ENCODE measurements around the gene LAMB2.
A peak's percentile ranks its signal among the peaks of the same experiment; 100 is the strongest.

The LAMB2 gene

DNA sequence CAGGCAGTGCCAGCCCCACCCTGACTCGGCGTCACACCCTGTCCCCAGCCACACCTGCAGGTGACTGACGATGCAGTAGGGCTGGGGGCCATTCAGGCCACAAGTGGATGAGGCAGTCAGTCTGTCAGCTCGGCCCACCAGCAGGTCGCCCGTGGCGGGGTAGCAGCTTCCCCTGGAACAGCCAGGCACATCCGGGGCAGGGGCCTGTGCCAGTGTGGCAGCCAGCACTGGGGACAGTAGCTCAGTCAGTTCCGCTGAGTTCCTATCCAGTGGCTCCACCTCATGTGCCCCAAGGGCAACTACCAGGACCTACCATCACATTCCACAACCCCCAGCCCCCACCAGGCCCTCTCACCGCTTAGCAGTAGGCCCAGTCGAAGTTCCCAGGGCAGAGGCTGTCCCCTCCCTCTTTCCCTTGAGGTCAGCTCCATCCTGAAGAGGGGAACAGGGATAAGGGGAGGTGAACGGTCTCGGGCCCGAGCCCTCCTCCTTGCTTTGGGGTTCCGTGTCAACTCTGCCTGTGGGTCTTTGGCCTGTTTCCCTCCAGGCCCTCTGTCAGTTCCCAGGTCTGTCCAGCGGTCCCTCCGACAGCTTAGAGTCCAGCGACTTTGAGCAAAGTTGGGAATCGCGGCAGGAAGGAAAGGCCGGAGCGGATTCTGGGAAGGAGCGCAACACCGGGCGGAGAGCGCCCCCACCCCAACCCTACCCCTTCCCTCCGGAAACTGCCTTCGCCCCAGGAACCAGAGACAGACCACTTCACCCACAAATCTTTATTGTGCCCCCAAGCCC lies at the start of gene LAMB2:
Gene LAMB2, minus strand, starts transcription at position 614 of the 789 bp plus-strand sequence. Its CDS starts 183 bp downstream, at position 431.
- peak; percentile 69 for DNase-seq (ENCODE audit: low read depth)

DNA sequence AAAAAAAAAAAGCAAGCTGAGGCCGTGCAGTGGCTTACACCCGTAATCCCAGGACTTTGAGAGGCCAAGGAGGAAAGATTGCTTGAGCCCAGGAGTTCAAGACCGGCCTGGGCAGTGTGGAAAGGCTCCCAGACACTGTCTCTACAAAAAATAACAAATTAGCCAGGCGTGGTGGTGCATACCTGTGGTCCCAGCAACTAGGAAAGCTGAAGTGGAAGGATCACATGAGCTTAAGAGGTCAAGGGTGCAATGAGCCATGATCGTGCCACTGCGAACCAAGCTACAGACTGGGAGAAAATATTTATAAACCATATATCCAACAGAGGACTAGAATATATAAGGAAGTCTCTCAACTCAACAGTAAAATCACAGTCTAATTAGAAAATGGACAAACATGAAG lies 48.5 kb upstream of the LAMB2 start:
- no peak for DNase-seq (ENCODE audit: low read depth)

DNA sequence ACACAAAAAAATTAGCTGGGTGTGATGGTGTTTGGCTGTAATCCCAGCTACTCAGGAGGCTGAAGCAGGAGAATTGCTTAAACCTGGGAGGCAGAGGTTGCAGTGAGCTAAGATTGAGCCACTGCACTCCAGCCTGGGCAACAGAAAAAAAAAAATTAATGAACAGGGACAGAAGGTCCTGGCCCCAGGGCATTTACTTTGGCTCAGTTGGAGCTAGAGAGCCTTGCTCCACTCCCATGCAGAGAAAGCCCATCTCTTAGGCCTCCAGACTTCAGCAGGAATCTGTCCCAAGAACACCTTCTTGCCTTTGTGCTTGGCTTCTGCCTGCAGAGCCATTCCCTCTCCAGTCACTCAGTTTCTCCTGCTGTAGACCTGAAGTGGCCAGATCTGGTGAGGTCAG lies 47.3 kb upstream of the LAMB2 start:
- no peak for DNase-seq (ENCODE audit: low read depth)

DNA sequence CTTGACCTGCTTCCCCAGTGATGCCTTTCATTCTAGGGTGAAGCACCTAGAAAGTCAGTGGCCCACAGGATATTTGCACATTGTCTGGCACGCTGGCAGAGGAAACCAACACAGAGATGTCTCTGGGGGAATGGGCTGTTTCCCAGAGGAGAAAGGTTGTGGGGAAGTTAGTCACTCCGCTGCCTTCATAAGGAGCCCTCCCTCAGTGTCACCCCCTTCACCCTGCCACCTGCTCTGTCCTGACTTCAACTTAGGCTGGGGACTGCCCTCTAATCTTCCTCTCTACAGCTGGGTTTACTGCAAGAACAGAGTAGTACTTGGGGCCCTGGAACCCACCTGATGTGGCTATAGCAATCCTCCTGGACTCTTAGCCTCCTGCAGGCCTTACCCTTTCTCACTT lies 44.2 kb upstream of the LAMB2 start:
- no peak for DNase-seq (ENCODE audit: low read depth)

DNA sequence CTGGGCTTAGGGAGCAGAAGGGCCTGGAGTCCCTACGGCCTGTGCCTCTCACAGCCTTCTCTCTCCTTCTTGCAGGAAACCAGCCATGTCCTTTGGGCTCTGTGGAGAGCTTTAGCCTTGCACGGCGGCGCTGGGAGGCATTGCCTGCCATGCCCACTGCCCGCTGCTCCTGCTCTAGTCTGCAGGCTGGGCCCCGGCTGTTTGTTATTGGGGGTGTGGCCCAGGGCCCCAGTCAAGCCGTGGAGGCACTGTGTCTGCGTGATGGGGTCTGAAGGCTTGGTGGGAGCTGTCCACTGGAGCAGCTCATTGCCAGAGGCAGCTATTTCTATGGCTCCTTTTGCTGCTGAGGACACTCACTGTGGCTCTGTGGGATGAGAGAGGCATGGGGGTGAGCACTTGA lies 42.7 kb upstream of the LAMB2 start:
- no peak for DNase-seq (ENCODE audit: low read depth)

DNA sequence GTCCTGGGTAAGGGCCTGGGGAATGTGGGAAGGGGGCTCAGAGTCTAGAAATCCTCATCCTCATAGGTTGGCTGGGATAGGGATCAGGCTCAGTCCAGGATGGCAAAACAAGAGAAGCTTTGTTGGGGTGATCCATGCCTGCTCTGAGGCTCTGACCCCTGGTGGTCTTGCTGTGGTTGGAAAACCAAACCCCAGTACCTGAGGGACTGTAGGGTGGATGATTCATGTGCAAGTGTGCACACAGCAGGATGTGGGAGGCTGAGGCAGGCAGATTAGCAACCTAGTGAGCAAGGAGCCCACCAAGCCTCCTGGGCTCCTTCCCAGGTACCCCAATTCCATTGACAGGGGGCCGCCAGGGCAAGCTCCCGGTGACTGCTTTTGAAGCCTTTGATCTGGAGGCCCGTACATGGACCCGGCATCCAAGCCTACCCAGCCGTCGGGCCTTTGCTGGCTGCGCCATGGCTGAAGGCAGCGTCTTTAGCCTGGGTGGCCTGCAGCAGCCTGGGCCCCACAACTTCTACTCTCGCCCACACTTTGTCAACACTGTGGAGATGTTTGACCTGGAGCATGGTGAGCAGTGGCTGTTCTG lies 41.6 kb upstream of the LAMB2 start:
- DNase-seq (ENCODE audit: low read depth): no peak

DNA sequence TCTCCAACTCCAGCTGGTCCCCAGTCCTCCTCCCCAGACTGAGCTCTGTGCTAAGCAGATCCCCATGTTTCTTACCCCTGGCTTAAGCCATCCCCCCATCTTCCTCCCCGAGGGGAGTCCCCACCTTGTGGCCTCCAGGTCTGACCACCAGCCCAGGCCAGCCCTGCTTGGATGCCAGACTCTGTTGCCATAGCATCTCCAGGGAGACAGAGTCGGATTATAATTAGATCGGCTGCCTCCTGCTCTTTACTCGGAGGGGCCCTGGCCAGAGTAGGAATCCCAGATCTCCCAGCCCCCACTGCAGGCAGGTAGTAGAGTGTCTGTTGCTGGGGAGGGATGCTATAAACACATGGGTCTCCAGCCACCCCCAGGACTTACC lies 40.9 kb upstream of the LAMB2 start:
- DNase-seq (ENCODE audit: low read depth): no peak

DNA sequence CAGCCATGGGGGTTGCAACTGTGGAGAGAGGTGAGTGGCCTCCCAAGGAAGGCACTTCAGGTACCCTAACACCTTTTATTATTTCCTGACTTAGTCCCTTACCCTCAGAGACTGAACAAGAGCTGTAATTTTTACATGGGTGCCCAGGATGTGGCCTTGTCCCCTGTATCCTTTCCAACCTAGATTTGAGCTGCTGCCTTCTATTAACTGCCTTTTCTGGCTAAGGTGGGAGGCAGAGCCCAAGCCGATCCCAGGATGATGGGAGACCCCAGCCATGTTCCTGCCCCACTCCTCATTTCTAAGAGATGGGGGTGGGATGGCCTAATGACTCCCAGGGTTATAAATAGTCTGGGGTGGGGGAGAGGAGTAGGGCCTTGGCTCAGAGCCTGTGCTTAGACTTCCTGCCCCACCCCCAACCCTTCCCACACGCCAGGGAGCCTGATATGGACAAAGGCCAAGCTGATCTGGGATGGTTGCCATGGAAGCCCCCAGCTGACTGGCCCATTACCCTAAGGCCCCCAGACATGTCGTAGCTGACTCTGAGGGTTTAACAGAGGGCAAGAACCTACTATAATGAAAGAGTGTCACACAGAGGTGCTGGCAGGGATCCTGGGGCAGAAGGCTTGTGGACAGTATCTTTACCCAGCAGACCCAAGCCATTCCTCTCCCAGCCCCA lies 40.4 kb upstream of the LAMB2 start:
- no peak for DNase-seq (ENCODE audit: low read depth)

DNA sequence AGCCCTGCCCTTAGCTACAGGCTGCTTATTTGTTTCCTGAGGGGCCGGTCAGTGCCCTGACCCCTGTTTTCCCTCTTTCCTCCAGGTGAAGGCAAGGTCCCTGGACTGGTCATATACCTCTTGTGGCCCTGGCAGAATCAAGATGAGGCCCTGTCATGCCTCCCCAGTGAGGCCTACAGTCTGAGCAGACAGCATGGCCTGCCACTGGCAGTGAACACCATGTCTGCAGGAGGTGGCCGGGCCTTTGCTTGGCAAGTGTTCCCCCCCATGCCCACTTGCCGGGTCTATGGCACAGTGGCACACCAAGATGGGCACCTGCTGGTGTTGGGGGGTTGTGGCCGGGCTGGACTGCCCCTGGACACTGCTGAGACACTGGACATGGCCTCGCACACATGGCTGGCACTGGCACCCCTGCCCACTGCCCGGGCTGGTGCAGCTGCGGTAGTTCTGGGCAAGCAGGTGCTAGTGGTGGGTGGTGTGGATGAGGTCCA lies 39.7 kb upstream of the LAMB2 start:
- DNase-seq (ENCODE audit: low read depth): no peak

DNA sequence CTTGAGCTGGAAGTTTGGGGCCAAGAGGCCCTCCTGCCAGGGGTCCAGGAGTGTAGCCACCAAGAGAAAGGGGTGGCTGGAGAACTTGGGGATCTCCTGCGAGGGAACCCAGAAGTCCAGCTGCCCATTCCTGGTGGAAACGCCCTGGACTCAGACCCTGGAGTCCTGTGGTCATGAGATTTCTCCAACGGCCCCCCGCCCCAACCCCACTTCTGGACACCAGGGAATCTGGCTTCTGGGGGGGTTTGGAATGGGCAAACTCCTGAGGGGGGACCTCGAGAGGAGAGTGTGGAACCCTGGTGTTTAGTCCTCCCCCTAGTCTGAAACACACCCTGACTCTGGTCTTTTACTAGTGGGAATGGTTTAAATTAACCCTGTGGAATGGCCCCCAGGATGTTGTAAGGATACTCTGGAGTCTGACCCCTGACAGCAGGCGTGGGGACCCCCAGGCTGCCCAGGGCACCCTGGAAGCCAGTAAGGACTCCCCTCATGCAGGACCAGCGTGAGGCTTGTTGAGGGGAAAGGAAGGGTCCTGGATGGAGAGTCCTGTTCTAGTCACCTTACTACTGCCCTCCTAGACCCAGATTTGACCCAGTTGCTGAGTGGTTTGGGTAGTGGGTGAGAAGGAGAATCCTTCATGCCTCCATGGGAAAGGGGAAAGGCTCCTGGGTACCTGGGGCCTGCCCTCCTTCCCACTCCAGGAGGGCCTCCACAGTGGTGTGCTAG lies 39.1 kb upstream of the LAMB2 start:
- no peak for DNase-seq (ENCODE audit: low read depth)

DNA sequence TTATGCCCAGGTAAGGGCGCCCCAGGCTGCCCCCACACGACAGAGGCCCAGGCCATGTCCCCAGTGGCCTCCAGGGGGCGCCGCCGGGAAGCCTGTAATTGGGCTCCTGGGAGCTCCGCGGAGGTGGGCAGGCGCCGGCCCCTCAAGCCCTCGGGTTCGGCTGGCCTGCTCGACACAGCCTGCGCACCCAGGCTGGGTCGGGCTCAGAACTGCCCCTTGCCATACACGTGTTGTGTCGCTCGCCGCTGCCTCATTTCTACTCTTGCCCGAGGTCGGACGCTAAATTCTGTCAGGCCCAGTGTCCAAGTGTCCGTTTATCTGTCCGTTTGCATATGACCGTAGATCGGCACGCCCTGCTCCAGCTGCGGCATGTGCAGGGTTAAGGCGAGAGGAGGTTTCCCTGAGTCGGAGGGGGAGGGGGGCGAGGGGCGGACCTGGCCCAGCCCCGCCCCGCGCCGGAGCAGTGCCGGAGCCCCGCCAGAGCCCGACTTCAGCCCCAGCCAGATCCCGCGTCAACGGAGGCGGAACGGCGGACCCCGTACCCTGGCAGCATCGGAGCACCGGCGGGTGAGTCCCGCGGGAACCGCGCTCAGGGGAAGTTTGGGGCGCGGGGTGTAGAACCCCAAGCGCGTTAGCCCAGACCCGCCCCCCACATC lies 38.4 kb upstream of the LAMB2 start, which contains the start of gene KLHDC8B:
Gene KLHDC8B, plus strand, starts transcription at position 480 of the 656 bp plus-strand sequence. CDS start 1,172 bp downstream, outside the sequence.
- peak; percentile 71 for DNase-seq (ENCODE audit: low read depth)

DNA sequence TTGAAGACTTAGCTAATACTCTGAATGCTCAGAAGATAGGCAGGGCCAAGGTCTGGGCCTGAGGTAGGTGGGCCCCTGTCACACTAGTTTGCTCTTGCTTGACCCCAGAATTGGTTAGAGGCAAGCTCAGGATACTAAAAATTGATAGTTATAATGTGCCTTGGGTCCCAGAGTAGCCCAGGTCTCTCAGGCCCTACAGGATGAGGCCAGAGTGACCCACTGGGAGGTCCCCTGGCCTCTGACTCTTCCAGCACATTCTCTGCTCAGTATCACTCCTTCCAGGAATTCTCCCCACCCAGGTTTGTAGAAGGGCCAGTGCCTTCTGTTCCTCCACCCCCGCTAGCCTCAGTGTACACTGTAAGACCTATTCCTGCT lies 37.9 kb upstream of the LAMB2 start:
- no peak for DNase-seq (ENCODE audit: low read depth)

DNA sequence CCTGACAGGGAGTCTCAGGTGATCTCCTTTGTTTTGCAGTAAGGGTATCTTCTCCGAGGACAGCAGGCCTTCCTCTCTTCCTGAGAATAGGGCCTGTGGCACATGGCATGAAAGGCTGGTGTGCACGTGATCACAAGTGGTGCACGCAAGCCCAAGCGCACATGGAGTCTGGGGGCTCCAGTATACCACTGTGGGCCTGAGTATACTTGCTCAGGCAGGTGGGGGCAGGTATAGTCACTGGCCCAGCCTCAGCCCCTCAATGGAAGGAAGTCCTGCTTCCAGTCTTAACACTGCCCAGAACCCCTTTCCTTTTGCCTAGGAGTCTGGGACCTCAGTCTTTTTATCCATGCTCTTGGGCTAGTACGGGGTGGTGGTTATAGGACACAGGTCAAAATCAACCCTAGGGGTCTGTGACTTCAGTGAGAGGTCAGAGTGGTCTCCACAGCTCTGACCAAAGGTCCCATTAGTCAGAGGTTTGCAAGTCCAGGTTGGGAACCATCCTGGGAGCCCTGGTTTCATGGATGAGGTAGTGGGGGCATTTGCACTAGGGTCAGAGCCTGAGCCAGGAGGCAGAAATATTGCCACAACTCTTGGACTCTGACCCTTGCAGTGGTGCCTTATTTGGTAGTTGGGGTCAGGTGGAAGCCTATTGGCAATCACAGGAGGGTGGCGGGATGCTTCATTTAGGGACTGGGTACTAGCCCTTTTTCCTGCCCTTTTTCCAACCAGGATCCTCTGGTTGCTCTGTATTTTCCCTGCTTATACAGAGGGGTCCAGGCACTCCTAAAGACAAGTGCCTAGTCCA lies 34.1 kb upstream of the LAMB2 start:
- no peak for DNase-seq (ENCODE audit: low read depth)

DNA sequence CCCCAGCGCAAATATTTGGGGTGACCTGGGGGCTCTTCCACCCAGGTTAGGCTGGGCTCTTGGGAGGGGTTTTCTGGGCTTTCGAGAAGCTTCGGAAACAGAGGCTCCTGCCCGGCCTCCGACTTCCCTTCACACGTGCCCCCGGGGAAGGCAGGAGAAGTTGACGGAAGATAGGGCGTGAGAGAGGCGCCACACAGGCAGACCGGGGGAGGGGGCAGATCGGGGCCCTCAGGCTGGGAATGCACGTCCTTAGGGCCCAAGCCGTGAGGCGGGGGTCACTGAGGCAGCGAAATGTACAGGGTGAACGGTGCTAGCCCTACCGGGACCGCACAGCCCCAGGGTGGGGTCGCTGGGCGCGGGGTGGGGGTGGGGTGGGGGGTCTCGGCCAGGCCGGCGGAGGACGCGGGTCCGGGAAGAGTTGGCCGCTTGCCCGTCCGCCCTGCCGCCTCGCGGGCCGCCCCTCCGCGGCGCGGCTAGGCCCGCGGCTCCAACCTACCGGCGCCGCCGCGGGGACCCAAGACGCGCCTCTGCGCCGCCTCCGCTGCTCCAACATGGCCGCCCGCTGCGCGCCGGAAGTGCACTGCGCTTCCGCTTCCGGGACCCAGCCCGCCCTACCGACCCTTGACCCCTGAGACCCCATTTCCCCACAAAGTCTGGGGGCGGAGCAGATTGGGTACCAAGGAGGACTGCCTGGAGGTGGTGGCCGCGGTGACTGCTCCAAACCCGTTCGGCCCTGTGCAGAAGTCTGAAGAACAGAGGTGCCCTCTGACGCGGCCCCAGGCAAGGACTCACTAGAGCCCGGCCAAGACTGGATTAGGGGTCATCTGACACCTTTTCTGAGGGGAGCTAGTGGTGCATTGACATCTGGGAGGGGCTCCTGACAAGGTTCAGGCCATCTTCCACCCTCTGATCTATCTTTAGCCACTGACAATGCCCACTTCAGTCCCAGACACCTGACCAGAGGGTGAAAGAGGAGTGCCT lies 33.2 kb upstream of the LAMB2 start, which contains the start of gene CCDC71:
Gene CCDC71, minus strand, starts transcription at position 561 of the 981 bp plus-strand sequence. CDS start 2,123 bp downstream, outside the sequence.
- DNase-seq (ENCODE audit: low read depth): peak; percentile 29

DNA sequence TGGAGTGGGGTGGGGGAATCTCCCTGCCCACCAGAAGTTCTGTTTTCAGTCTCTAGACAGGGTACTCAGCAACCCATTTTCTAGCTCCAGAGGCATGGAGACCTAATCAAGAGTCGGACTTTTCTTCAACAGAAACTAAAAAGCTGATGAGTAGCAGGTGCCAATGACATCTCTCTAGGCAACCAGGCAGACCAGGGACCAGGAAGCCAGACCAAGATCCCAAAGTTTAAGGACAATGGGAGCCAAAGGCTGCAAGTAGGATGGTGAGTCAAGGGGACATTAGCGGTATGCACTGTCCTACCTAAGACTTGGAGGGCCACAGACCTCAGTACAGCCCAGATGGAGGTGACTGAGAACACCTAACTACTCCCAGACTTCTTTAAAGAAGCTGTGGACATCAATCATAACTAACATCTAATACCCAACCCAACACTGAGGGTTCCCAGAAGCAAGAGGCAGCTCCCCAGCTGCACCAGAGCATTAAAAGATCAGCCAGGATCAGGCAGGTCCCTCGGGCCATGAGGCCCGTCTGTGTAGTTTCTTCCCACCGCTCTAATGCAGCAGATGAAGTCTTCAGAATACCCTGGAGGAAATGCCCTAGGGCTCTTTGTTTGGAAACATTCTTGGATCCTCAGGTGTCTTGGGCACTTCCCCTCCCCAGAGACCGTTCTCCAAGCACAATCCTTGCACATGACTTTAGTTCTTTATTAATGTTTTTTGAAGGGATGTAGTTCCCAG lies 32.3 kb upstream of the LAMB2 start:
- no peak for DNase-seq (ENCODE audit: low read depth)

DNA sequence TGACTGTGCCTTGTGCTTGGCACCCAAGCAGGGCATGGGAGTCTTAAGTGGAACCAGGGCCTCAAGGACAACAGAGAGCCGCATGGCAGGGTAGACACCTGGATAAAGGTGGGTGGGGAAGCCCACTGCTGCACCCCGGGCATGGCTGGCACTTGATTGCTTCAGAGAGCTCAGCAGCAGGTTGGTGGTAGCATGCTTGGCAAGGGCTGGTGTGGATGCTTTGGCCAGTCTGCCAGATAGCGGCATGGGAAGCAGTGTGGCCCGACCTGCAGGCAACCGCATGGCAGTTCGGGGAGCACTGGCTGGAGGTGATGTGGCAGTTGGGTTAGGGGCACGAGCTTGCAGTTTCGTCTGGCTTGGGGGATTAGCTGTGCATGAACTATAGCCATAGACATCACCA lies 30.8 kb upstream of the LAMB2 start:
- DNase-seq (ENCODE audit: low read depth): no peak

DNA sequence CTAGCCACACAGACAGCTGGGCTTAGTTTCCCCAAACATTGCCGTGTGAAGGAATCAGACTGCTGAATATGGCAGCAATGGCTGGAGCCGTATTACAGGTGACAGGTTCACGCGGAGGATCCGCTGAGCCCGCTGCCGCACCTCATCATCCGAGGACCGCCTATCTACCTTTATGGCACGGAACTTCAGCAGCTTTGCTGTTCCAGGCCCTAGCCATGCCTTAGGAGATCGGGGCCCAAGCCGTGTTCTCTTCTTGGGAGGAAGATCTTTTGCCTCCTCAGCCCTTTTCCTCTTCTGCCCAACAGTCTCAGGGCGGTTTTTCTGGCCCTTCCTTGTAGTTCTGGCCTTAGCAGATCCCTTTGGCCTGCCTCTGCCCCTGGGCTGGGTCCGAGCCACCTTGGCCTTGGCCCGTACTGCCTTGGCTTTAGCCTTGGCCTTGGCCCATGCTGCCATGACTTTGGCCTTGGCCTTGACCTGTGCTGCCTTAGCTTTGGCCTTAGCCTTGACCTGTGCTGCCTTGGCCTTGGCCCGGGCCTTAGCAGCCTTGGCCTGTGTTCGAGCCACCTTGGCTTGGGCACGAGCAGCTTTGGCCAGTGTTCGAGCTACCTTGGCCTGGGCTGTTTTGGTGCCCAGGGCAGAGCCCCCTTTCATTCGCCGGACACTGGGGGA lies 30.0 kb upstream of the LAMB2 start:
- no peak for DNase-seq (ENCODE audit: low read depth)

DNA sequence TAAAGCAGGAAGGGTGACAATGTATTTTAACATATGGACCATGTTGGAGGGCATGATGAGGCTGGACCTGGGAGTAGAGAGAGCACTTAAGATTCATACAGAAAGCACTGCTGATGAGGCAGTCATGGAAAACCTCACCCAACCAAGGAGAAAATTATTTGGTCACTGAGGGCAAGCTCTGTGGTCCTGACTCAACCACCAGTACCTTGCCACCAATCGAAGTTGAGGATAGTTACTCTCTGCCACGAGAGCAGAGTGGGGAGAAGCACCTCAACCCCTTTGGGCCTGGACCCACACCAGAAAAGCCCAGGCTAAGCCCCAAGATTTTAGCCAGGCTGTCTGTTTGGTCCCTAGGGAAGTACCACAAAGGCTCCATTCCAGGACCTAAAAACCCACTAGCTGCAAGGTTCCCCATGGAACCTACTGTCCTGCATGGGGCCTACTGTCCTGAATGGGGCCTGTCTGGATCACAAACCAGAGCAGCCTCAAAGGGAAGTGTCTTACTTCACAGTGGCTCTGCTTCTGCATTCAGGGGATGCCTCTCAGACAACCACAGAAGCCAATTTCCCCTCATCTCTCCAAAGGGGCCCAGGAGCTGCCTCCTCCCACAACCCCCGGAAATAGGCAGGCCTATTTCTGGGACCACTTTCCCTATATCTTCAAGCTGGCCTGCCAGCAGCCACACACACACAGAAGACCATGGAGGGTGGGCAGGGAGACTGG lies 29.1 kb upstream of the LAMB2 start:
- DNase-seq (ENCODE audit: low read depth): no peak
